H9 (cell line): ENCODE data around the gene NFAM1. TPM values are rescaled to one million over a fixed set of nuclear protein-coding genes. Genes with fewer than 3 reads are reported as not detected.

Source experiments
- DNase-seq: peaks from one replicate; pipeline ENCODE4 v3.0.0-alpha.2; 2017
- H2AFZ ChIP-seq: one replicate; pipeline ENCODE4 v1.6.1; 2013; ENCODE audit warnings: mild to moderate bottlenecking, low read length, control low read depth, moderate library complexity
- H2AK5ac ChIP-seq: 2 replicates; pipeline ENCODE4 v1.6.1; 2013; ENCODE audit warnings: low read length, control low read depth, mixed read lengths; ENCODE audit not compliant: insufficient read length
- H2BK120ac ChIP-seq: one replicate; pipeline ENCODE4 v1.6.1; 2013; ENCODE audit warnings: low read depth, mild to moderate bottlenecking, low read length, control low read depth, inconsistent platforms; ENCODE audit not compliant: poor library complexity, severe bottlenecking
- H2BK12ac ChIP-seq: 2 replicates; pipeline ENCODE4 v1.6.1; 2013; ENCODE audit warnings: low read length, control low read depth, mixed read lengths, low read depth; ENCODE audit not compliant: insufficient read length
- H2BK15ac ChIP-seq: 2 replicates; pipeline ENCODE4 v1.6.1; 2013; ENCODE audit warnings: low read depth, low read length, control low read depth
- H2BK20ac ChIP-seq: one replicate; pipeline ENCODE4 v1.6.1; 2013; ENCODE audit warnings: low read depth, mild to moderate bottlenecking, low read length, control low read depth, inconsistent platforms; ENCODE audit not compliant: poor library complexity, severe bottlenecking
- H2BK5ac ChIP-seq: 2 replicates; pipeline ENCODE4 v1.6.1; 2013; ENCODE audit warnings: low read length, control low read depth, mixed read lengths; ENCODE audit not compliant: insufficient read length
- H3K14ac ChIP-seq: 2 replicates; pipeline ENCODE4 v1.6.1; 2013; ENCODE audit warnings: low read length, control low read depth; ENCODE audit not compliant: insufficient read depth
- H3K18ac ChIP-seq: 2 replicates; pipeline ENCODE4 v1.6.1; 2013; ENCODE audit warnings: low read depth, mild to moderate bottlenecking, mixed read lengths, low read length, control low read depth; ENCODE audit not compliant: insufficient read length
- H3K23ac ChIP-seq: 2 replicates; pipeline ENCODE4 v1.6.1; 2013; ENCODE audit warnings: low read length, control low read depth, mixed read lengths, low read depth; ENCODE audit not compliant: insufficient read length
- H3K23me2 ChIP-seq: 2 replicates; pipeline ENCODE4 v1.6.1; 2013; ENCODE audit warnings: low read depth, mild to moderate bottlenecking, mixed read lengths, low read length, control low read depth; ENCODE audit not compliant: insufficient read length, poor library complexity, severe bottlenecking
- H3K27ac ChIP-seq: 2 replicates; pipeline ENCODE4 v1.5.1; 2013; ENCODE audit warnings: low read length, control low read depth, mixed read lengths, low read depth; ENCODE audit not compliant: insufficient read length
- H3K27me3 ChIP-seq: 2 replicates; pipeline ENCODE4 v1.6.1; 2013; ENCODE audit warnings: low read length, control low read depth, inconsistent platforms; ENCODE audit not compliant: insufficient read depth
- H3K4ac ChIP-seq: 2 replicates; pipeline ENCODE4 v1.6.1; 2013; ENCODE audit warnings: low read depth, mild to moderate bottlenecking, control low read depth, inconsistent platforms, low read length, moderate library complexity
- H3K4me1 ChIP-seq: 2 replicates; pipeline ENCODE4 v1.6.1; 2013; ENCODE audit warnings: low read length, control low read depth, inconsistent platforms; ENCODE audit not compliant: insufficient read depth
- H3K4me2 ChIP-seq: 2 replicates; pipeline ENCODE4 v1.6.1; 2013; ENCODE audit warnings: low read length, control low read depth, mixed read lengths; ENCODE audit not compliant: insufficient read length, insufficient read depth
- H3K56ac ChIP-seq: 2 replicates; pipeline ENCODE4 v1.6.1; 2013; ENCODE audit warnings: low read depth, mild to moderate bottlenecking, mixed read lengths, low read length, control low read depth; ENCODE audit not compliant: insufficient read length
- H3K79me1 ChIP-seq: 2 replicates; pipeline ENCODE4 v1.6.1; 2013; ENCODE audit warnings: low read depth, mild to moderate bottlenecking, moderate library complexity, low read length, control low read depth, inconsistent platforms; ENCODE audit not compliant: insufficient read depth, poor library complexity, severe bottlenecking
- H3K79me2 ChIP-seq: 2 replicates; pipeline ENCODE4 v1.6.1; 2013; ENCODE audit warnings: low read length, control low read depth, inconsistent platforms; ENCODE audit not compliant: insufficient read depth
- H3K9ac ChIP-seq: 2 replicates; pipeline ENCODE4 v1.6.1; 2013; ENCODE audit warnings: low read length, control low read depth, mixed read lengths; ENCODE audit not compliant: insufficient read length; ENCODE audit errors: extremely low read depth
- H3K9me3 ChIP-seq: one replicate; pipeline ENCODE4 v1.6.1; 2013; ENCODE audit warnings: low read depth, low read length, inconsistent platforms; ENCODE audit not compliant: control insufficient read depth
- H3T11ph ChIP-seq: one replicate; pipeline ENCODE4 v1.6.1; 2013; ENCODE audit warnings: mild to moderate bottlenecking, low read length, control low read depth, inconsistent platforms
- H4K20me1 ChIP-seq: one replicate; pipeline ENCODE4 v1.6.1; 2013; ENCODE audit not compliant: control insufficient read depth, insufficient read length, insufficient read depth
- H4K5ac ChIP-seq: 2 replicates; pipeline ENCODE4 v1.6.1; 2013; ENCODE audit warnings: low read depth, mild to moderate bottlenecking, mixed read lengths, low read length, control low read depth; ENCODE audit not compliant: insufficient read length
- H4K8ac ChIP-seq: replicated peaks from 2 replicates; pipeline ENCODE4 v1.6.1; 2013; ENCODE audit warnings: low read length, control low read depth, mixed read lengths, low read depth; ENCODE audit not compliant: insufficient read length
- H4K91ac ChIP-seq: 2 replicates; pipeline ENCODE4 v1.6.1; 2013; ENCODE audit warnings: low read depth, mild to moderate bottlenecking, moderate library complexity, mixed read lengths, low read length, control low read depth; ENCODE audit not compliant: insufficient read length
- H3K27ac Mint-ChIP-seq, 3 experiments: 2 replicates in 2 of 3; 3 replicates in 1 of 3; pipeline ENCODE4 v1.8.0; 2020 to 2021; ENCODE audit warnings: mixed read lengths in 3 of 3, mild to moderate bottlenecking in 1 of 3, moderate library complexity in 1 of 3
- H3K27me3 Mint-ChIP-seq: 2 replicates; pipeline ENCODE4 v1.8.0; 2021; ENCODE audit warnings: low read depth, mild to moderate bottlenecking, moderate library complexity, mixed read lengths
- H3K36me3 Mint-ChIP-seq, 3 experiments: 2 replicates in 2 of 3; 3 replicates in 1 of 3; pipeline ENCODE4 v1.8.0; 2020 to 2021; ENCODE audit warnings: low read depth in 3 of 3, mixed read lengths in 3 of 3; ENCODE audit not compliant: insufficient read depth in 1 of 3
- H3K4me1 Mint-ChIP-seq, 2 experiments: 2 replicates each; pipeline ENCODE4 v1.8.0; 2020; ENCODE audit warnings: mixed read lengths in 2 of 2
- H3K4me3 Mint-ChIP-seq, 2 experiments: 2 replicates in 1 of 2; 3 replicates in 1 of 2; pipeline ENCODE4 v1.8.0; 2020 to 2021; ENCODE audit warnings: mild to moderate bottlenecking in 2 of 2, mixed read lengths in 2 of 2, moderate library complexity in 1 of 2
- H3K9me3 Mint-ChIP-seq, 2 experiments: 2 replicates in 1 of 2; 3 replicates in 1 of 2; pipeline ENCODE4 v1.8.0; 2020; ENCODE audit warnings: mild to moderate bottlenecking in 2 of 2, mixed read lengths in 2 of 2, moderate library complexity in 1 of 2
- WGBS: extraction: QIAGEN DNeasy Blood & Tissue Kit; methylation state at CpG from one replicate; pipeline ENCODE4 v1.1.7; 2013; ENCODE audit warnings: missing lambda C conversion rate, low lambda C conversion rate, mixed read lengths; ENCODE audit not compliant: insufficient read length; ENCODE audit errors: extremely low coverage; 5-methylcytosine and 5-hydroxymethylcytosine counted together
- total RNA-seq: library from RNA; stranded (reverse); gene quantifications from 2 replicates; pipeline ENCODE4 v1.2.1, GENCODE V29; 2021
- TF ChIP-seq, protein P1 (sequence below): fragments of 200-600 bp; sonication (generic); conservative IDR thresholded peaks from 3 replicates; pipeline ENCODE4 v1.8.0; 2021; ENCODE audit warnings: antibody characterized with exemption, mild to moderate bottlenecking

The NFAM1 gene
- total RNA-seq, 1 experiment from 2014 or later: 0.68 TPM

DNA sequence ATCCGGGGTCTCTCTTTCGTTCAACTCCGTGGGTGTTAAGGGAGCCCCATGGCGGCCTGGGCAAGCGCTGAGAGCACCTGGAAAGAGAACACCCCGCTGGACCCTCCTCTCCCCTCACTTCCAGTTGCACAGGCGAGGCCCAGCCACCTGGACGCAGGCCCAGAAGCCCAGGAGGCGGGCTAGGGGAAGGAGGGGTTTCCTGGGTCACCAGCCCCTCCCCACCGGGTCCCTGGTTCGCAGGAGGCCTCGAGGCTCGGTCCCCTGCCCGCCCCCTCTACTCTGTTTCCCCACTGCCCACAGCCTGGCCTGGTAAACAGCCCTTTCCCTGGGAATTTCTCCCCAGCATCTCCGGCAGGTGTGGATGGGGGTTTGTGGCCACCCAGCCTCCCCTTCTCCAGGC, 8.5 kb upstream of the NFAM1 start:
- H3K4me2 ChIP-seq: no peak overlapping the region
- no peak overlapping the region for H4K5ac ChIP-seq
- H3K4ac ChIP-seq: no peak overlapping the region
- H2BK20ac ChIP-seq: no peak overlapping the region
- H3K9ac ChIP-seq: no peak overlapping the region
- H2AFZ ChIP-seq: no peak overlapping the region
- no CpG with 5 or more reads among the region's 15 CpGs for WGBS
- no peaks in the 10 kb centered on the region for H3K36me3 Mint-ChIP-seq
- H3K14ac ChIP-seq: no peak overlapping the region
- H2BK15ac ChIP-seq: no peak overlapping the region
- H2BK120ac ChIP-seq: no peak overlapping the region
- H4K91ac ChIP-seq: no peak overlapping the region
- no peaks in the 10 kb centered on the region for H3K79me1 ChIP-seq
- H3K27me3 Mint-ChIP-seq: peaks cover 33% of the 10 kb centered on the region
- H2BK12ac ChIP-seq: no peak overlapping the region
- H3K4me3 Mint-ChIP-seq: no peak overlapping the region; a peak in 1 of 5 replicates
- H3K18ac ChIP-seq: no peak overlapping the region
- H3K4me1 Mint-ChIP-seq: peaks cover 36 to 44% of the 10 kb centered on the region in 2 experiments
- no peak for DNase-seq
- no peak overlapping the region for H3K27ac ChIP-seq
- no peak overlapping the region for H3K23ac ChIP-seq
- H3K79me2 ChIP-seq: no peaks in the 10 kb centered on the region
- no peak overlapping the region for H3K27ac Mint-ChIP-seq
- no peaks in the 10 kb centered on the region for H3K9me3 ChIP-seq
- H4K20me1 ChIP-seq: no peaks in the 10 kb centered on the region
- H3K56ac ChIP-seq: no peak overlapping the region
- H3K4me1 ChIP-seq: no peaks in the 10 kb centered on the region
- no peak overlapping the region for H2AK5ac ChIP-seq
- H3K27me3 ChIP-seq: no peaks in the 10 kb centered on the region; the same call in 1 of the 2 replicates
- no peak overlapping the region for H3T11ph ChIP-seq
- peaks cover 9% of the 10 kb centered on the region for H3K23me2 ChIP-seq
- no peaks in the 10 kb centered on the region; a peak in 2 of 5 replicates for H3K9me3 Mint-ChIP-seq
- H4K8ac ChIP-seq: no peak overlapping the region
- TF ChIP-seq, protein P1, sequence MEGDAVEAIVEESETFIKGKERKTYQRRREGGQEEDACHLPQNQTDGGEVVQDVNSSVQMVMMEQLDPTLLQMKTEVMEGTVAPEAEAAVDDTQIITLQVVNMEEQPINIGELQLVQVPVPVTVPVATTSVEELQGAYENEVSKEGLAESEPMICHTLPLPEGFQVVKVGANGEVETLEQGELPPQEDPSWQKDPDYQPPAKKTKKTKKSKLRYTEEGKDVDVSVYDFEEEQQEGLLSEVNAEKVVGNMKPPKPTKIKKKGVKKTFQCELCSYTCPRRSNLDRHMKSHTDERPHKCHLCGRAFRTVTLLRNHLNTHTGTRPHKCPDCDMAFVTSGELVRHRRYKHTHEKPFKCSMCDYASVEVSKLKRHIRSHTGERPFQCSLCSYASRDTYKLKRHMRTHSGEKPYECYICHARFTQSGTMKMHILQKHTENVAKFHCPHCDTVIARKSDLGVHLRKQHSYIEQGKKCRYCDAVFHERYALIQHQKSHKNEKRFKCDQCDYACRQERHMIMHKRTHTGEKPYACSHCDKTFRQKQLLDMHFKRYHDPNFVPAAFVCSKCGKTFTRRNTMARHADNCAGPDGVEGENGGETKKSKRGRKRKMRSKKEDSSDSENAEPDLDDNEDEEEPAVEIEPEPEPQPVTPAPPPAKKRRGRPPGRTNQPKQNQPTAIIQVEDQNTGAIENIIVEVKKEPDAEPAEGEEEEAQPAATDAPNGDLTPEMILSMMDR: no peak
- H2BK5ac ChIP-seq: no peak overlapping the region
